Measurements from ENCODE around the gene TGFBR3. TPM values are rescaled to one million over a fixed set of nuclear protein-coding genes. Genes with fewer than 3 reads are reported as not detected.

The TGFBR3 gene
- total and polyA plus RNA-seq, 9 of the 15 experiments (the other 6 are each of a cell fraction or from before 2014, with no cell fraction given) = 3.6 to 32.4 (median 15.6) TPM

DNA sequence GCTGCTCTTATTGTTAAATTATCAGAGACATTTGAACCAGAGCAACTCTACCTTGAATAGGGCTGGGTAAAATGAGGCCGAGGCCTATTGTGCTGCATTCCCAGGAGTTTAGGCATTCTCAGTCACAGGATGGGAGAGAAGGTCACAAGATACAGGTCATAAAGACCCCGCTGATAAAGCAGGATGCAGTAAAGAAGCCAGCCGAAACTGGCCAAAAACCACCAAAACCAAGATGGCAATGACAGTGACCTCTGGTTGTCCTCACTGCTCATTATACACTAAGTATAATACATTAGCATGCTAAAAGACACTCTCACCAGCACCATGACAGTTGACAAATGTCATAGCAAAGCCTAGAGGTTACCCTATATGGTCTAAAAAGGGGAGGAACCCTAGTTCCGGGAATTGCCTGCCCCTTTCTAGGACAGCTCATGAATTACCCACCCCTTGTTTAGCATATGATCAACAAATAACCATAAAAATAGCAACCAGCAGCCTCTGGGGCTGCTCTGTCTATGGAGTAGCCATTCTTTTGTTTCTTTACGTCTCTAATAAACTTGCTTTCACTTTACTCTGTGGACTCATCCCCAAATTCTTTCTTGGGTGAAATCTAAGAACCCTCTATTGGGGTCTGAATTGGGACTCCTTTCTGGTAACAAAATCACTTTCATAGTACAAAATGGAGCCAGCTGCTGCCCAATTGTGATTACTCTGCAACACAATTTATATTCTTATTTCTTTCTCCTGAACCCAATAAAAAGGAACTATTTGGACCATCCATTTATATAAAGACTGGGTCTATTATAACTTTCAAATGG lies 179.6 kb downstream of the TGFBR3 start (continued):
- TF ChIP-seq, protein P1, sequence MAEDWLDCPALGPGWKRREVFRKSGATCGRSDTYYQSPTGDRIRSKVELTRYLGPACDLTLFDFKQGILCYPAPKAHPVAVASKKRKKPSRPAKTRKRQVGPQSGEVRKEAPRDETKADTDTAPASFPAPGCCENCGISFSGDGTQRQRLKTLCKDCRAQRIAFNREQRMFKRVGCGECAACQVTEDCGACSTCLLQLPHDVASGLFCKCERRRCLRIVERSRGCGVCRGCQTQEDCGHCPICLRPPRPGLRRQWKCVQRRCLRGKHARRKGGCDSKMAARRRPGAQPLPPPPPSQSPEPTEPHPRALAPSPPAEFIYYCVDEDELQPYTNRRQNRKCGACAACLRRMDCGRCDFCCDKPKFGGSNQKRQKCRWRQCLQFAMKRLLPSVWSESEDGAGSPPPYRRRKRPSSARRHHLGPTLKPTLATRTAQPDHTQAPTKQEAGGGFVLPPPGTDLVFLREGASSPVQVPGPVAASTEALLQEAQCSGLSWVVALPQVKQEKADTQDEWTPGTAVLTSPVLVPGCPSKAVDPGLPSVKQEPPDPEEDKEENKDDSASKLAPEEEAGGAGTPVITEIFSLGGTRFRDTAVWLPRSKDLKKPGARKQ (CRISPR knock-in tag; IDR thresholded peaks at IDR 0.05) = no peak
- TF ChIP-seq CTBP1 (IDR thresholded peaks at IDR 0.05; ENCODE audit: borderline replicate concordance) (peak; percentile 78), ADNP (tag; IDR thresholded peaks at IDR 0.05) (no peak), HNRNPL (IDR thresholded peaks at IDR 0.05; ENCODE audit: low read depth, low read length) (no peak), RNF2 (IDR thresholded peaks at IDR 0.05) (peak; percentile 56; the same call in 1 of the 2 replicates), TAF9B (IDR thresholded peaks at IDR 0.05; ENCODE audit: partially characterized antibody) (peak; percentile 29), ATF7 (IDR thresholded peaks at IDR 0.05) (peak; percentile 81), ZNF57 (CRISPR knock-in tag; IDR thresholded peaks at IDR 0.05) (no peak), UBTF (IDR thresholded peaks at IDR 0.05; ENCODE audit: borderline replicate concordance in 1 of 2, low read depth in 2 of 2, low read length in 2 of 2) (no peak), MYC (IDR thresholded peaks at IDR 0.05; ENCODE audit: low read depth, low read length) (0 out of 2 replicates have a peak, but pooled peaks have one; percentile 40), MYC (CRISPR knock-in tag; IDR thresholded peaks at IDR 0.05; ENCODE audit: borderline replicate concordance, low read depth) (no peak), ZNF224 (CRISPR knock-in tag; IDR thresholded peaks at IDR 0.05) (no peak)
- TF ChIP-seq, protein P2, sequence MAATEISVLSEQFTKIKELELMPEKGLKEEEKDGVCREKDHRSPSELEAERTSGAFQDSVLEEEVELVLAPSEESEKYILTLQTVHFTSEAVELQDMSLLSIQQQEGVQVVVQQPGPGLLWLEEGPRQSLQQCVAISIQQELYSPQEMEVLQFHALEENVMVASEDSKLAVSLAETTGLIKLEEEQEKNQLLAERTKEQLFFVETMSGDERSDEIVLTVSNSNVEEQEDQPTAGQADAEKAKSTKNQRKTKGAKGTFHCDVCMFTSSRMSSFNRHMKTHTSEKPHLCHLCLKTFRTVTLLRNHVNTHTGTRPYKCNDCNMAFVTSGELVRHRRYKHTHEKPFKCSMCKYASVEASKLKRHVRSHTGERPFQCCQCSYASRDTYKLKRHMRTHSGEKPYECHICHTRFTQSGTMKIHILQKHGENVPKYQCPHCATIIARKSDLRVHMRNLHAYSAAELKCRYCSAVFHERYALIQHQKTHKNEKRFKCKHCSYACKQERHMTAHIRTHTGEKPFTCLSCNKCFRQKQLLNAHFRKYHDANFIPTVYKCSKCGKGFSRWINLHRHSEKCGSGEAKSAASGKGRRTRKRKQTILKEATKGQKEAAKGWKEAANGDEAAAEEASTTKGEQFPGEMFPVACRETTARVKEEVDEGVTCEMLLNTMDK (IDR thresholded peaks at IDR 0.05; ENCODE audit: borderline replicate concordance, insufficient read depth, low read depth, low read length, poor library complexity, severe bottlenecking) = no peak
